Panc1 (cell line): ENCODE data around the gene HASPIN.

ENCODE experiments used
- POLR2AphosphoS5 ChIP-seq: IDR thresholded peaks from 2 replicates; pipeline ENCODE4 v1.6.1; 2012; ENCODE audit warnings: mild to moderate bottlenecking, low read depth, low read length, moderate library complexity
- SIN3A ChIP-seq: IDR thresholded peaks from 2 replicates; pipeline ENCODE4 v1.6.1; 2012; ENCODE audit warnings: low read depth, mild to moderate bottlenecking, low read length, moderate library complexity, borderline replicate concordance; ENCODE audit not compliant: insufficient read depth
- TCF7L2 ChIP-seq: IDR thresholded peaks from 2 replicates; pipeline ENCODE4 v1.6.1; 2011; ENCODE audit warnings: mild to moderate bottlenecking, low read depth, low read length, inconsistent platforms
- TF ChIP-seq, protein P1 (sequence below): fragments of 450-650 bp; IDR thresholded peaks from 2 replicates; pipeline ENCODE4 v1.5.1; 2017; ENCODE audit warnings: mild to moderate bottlenecking
- TF ChIP-seq, protein P2 (sequence below), 2 experiments: IDR thresholded peaks; 2 replicates each; pipeline ENCODE4 v1.6.1; 2011 to 2012; ENCODE audit warnings: low read depth in 2 of 2, control low read depth in 1 of 2, low read length in 1 of 2, mild to moderate bottlenecking in 1 of 2, moderate library complexity in 1 of 2; ENCODE audit not compliant: insufficient read depth in 1 of 2

DNA sequence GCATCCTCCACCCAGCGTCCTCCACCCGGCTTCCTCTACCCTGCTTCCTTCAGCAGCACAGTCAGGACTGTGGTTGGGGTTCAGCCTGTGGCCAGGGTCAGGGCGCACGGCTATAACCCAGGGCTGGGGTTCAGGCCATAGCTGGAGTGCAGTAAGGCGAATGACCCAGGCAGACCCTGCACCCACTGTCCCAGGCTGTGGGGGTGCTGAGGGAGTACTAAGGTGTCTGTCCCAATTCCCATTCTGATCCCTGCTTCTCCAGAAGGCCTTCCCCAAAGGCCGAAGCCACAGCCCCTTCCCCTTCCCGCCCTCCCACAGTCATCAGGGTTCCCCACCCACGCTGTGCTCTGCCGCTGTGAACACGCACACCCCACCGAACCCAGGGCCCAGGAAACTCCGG lies 42.6 kb upstream of the HASPIN start:
- TF ChIP-seq POLR2AphosphoS5 (no peak), SIN3A (no peak), TCF7L2 (no peak)
- TF ChIP-seq, protein P1, sequence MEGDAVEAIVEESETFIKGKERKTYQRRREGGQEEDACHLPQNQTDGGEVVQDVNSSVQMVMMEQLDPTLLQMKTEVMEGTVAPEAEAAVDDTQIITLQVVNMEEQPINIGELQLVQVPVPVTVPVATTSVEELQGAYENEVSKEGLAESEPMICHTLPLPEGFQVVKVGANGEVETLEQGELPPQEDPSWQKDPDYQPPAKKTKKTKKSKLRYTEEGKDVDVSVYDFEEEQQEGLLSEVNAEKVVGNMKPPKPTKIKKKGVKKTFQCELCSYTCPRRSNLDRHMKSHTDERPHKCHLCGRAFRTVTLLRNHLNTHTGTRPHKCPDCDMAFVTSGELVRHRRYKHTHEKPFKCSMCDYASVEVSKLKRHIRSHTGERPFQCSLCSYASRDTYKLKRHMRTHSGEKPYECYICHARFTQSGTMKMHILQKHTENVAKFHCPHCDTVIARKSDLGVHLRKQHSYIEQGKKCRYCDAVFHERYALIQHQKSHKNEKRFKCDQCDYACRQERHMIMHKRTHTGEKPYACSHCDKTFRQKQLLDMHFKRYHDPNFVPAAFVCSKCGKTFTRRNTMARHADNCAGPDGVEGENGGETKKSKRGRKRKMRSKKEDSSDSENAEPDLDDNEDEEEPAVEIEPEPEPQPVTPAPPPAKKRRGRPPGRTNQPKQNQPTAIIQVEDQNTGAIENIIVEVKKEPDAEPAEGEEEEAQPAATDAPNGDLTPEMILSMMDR = no peak
- TF ChIP-seq, protein P2, sequence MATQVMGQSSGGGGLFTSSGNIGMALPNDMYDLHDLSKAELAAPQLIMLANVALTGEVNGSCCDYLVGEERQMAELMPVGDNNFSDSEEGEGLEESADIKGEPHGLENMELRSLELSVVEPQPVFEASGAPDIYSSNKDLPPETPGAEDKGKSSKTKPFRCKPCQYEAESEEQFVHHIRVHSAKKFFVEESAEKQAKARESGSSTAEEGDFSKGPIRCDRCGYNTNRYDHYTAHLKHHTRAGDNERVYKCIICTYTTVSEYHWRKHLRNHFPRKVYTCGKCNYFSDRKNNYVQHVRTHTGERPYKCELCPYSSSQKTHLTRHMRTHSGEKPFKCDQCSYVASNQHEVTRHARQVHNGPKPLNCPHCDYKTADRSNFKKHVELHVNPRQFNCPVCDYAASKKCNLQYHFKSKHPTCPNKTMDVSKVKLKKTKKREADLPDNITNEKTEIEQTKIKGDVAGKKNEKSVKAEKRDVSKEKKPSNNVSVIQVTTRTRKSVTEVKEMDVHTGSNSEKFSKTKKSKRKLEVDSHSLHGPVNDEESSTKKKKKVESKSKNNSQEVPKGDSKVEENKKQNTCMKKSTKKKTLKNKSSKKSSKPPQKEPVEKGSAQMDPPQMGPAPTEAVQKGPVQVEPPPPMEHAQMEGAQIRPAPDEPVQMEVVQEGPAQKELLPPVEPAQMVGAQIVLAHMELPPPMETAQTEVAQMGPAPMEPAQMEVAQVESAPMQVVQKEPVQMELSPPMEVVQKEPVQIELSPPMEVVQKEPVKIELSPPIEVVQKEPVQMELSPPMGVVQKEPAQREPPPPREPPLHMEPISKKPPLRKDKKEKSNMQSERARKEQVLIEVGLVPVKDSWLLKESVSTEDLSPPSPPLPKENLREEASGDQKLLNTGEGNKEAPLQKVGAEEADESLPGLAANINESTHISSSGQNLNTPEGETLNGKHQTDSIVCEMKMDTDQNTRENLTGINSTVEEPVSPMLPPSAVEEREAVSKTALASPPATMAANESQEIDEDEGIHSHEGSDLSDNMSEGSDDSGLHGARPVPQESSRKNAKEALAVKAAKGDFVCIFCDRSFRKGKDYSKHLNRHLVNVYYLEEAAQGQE (IDR thresholded peaks at IDR 0.05; ENCODE audit: insufficient read depth in 1 of 2, low read depth in 2 of 2, low read length in 1 of 2) = no peak
